GM12878 (cell line): Measurements from ENCODE around the gene CDK7. TPM values are rescaled to one million over a fixed set of nuclear protein-coding genes. Genes with fewer than 3 reads are reported as not detected.

Experiments
- ATAC-seq: fragments of 200-7000 bp; cut with Tn5 transposase; 3 replicates; pipeline ENCODE4 v1.9.1; 2020; ENCODE audit warnings: mild to moderate bottlenecking, moderate library complexity
- BruUV-seq: library from RNA; stranded (reverse); fragments of 400-500 nt; replicated peaks from 2 replicates; lab custom pipeline; 2021; lab: Mats Ljungman, UMichigan
- CTCF ChIA-PET: fragments of 300-600 bp; sonication (Branson Sonifier 250); formaldehyde crosslinking; extraction: SDS; loops from one replicate; lab custom pipeline; 2021; ENCODE audit warnings: inconsistent platforms; lab: Yijun Ruan, JAX
- POLR2A ChIA-PET: fragments of 350-600 bp; formaldehyde crosslinking; extraction: SDS; loops from one replicate; lab custom pipeline; 2021; ENCODE audit warnings: inconsistent platforms; lab: Charles Lee
- RAD21 ChIA-PET: fragments of 300-600 bp; sonication (Branson Sonifier 250); formaldehyde crosslinking; loops from one replicate; lab custom pipeline; 2023; ENCODE audit warnings: antibody characterized with exemption; ENCODE audit not compliant: unreplicated experiment; lab: Charles Lee
- SMC1A ChIA-PET: fragments of 300-600 bp; sonication (Branson Sonifier 250); formaldehyde crosslinking; loops from one replicate; lab custom pipeline; 2023; ENCODE audit not compliant: unreplicated experiment, uncharacterized antibody; lab: Charles Lee
- DNase-seq: peaks from one replicate; pipeline ENCODE4 v3.0.0-alpha.2; 2011; ENCODE audit warnings: low read depth, low spot score
- FAIRE-seq: peaks from 3 replicates; lab custom pipeline; 2011; peaks lifted over from hg19 to GRCh38; lab: Jason Lieb, UNC
- H2AFZ ChIP-seq: 2 replicates; pipeline ENCODE4 v1.6.0; 2011; ENCODE audit warnings: low read depth, low read length, control low read depth; ENCODE audit not compliant: control insufficient read depth
- H3K27ac ChIP-seq: 2 replicates; pipeline ENCODE4 v1.5.1; 2011; ENCODE audit warnings: control low read depth; ENCODE audit not compliant: control insufficient read depth, insufficient read depth
- H3K27me3 ChIP-seq, 2 experiments: replicated peaks in 1 of 2; 2 replicates each; pipeline versions ENCODE4 v1.6.0 to v1.6.1; 2011; ENCODE audit warnings: low read length in 1 of 2; ENCODE audit not compliant: control insufficient read depth in 2 of 2, insufficient read depth in 2 of 2
- H3K36me3 ChIP-seq, 2 experiments: 2 replicates each; pipeline ENCODE4 v1.5.1; 2011; ENCODE audit warnings: low read length in 1 of 2; ENCODE audit not compliant: control insufficient read depth in 2 of 2, insufficient read depth in 2 of 2
- H3K4me1 ChIP-seq: 2 replicates; pipeline ENCODE4 v1.6.1; 2011; ENCODE audit warnings: mild to moderate bottlenecking, low read length, moderate library complexity, mixed read lengths; ENCODE audit not compliant: control insufficient read depth, insufficient read depth
- H3K4me2 ChIP-seq: 2 replicates; pipeline ENCODE4 v1.6.0; 2011; ENCODE audit warnings: control low read depth; ENCODE audit not compliant: control insufficient read depth, insufficient read depth
- H3K4me3 ChIP-seq: fragments of 200-600 bp; sonication (generic); 2 replicates; pipeline ENCODE4 v1.5.1; 2016
- H3K79me2 ChIP-seq: 2 replicates; pipeline ENCODE4 v1.6.0; 2011; ENCODE audit warnings: low read length; ENCODE audit not compliant: control insufficient read depth, insufficient read depth
- H3K9ac ChIP-seq: 2 replicates; pipeline ENCODE4 v1.8.0; 2011; ENCODE audit warnings: low read length, control low read depth, mixed read lengths; ENCODE audit not compliant: control insufficient read depth, insufficient read depth
- H3K9me3 ChIP-seq: replicated peaks from 3 replicates; pipeline ENCODE4 v1.5.1; 2011; ENCODE audit warnings: mild to moderate bottlenecking, low read length; ENCODE audit not compliant: control insufficient read depth, insufficient read depth
- H4K20me1 ChIP-seq: 2 replicates; pipeline ENCODE4 v1.6.0; 2011; ENCODE audit not compliant: control insufficient read depth, insufficient read depth
- E2F8 ChIP-seq: fragments of 450-650 bp; IDR thresholded peaks from 2 replicates; pipeline ENCODE4 v1.6.1; 2018; ENCODE audit warnings: mild to moderate bottlenecking, low read depth, moderate library complexity; ENCODE audit not compliant: partially characterized antibody
- RAD21 ChIP-seq: IDR thresholded peaks from 2 replicates; pipeline ENCODE4 v1.6.1; 2011; ENCODE audit warnings: mild to moderate bottlenecking, low read depth, low read length, moderate library complexity; ENCODE audit not compliant: insufficient read depth
- WRNIP1 ChIP-seq: IDR thresholded peaks from 2 replicates; pipeline ENCODE4 v1.6.1; 2011; ENCODE audit warnings: low read depth, low read length, improper control_type of control experiment, borderline replicate concordance
- WGBS: methylation state at CpG from one replicate; pipeline ENCODE4 v1.1.6; 2016; ENCODE audit warnings: low lambda C conversion rate; ENCODE audit not compliant: insufficient replicate concordance, insufficient coverage; ENCODE audit errors: missing lambda C conversion rate; 5-methylcytosine and 5-hydroxymethylcytosine counted together
- in situ Hi-C: fragments of 300-500 bp; cut with MboI; formaldehyde crosslinking; loops from 9 replicates; pipeline ENCODE4 v1.14.3; 2018; ENCODE audit warnings: mixed read lengths
- intact Hi-C: fragments of 100-400 bp; cut with micrococcal nuclease; formaldehyde crosslinking; loops from one replicate; pipeline ENCODE4 v1.14.2; 2022; ENCODE audit not compliant: unreplicated experiment
- polyA plus RNA-seq, 11 experiments: library from polyadenylated mRNA; depleted of rRNA in 4 of 11; unstranded in 6 of 11; stranded (reverse) in 5 of 11; fragments of >200 nt; fragmentation: Nextera tagmentation in 4 of 11; fragmentation: Illumina TruSeq in 1 of 11; extraction: Ambion mirVana in 4 of 11; extraction: Trizol in 1 of 11; gene quantifications; 1 replicate in 1 of 11; 2 replicates in 10 of 11; pipeline versions ENCODE4 v1.2.1 to v1.2.3, GENCODE V29; 2011 to 2016; ENCODE audit warnings: inconsistent platforms in 2 of 11, missing spikeins in 2 of 11, low read depth in 1 of 11
- total RNA-seq, 4 experiments: library from RNA; depleted of rRNA in 3 of 4; stranded (reverse); fragments of >200 nt in 3 of 4; fragmentation: Illumina TruSeq in 1 of 4; extraction: Trizol in 1 of 4; gene quantifications; 2 replicates each; pipeline versions ENCODE4 v1.2.1 to v1.2.3, GENCODE V29; 2013 to 2021
- TF ChIP-seq, protein P1 (sequence below): fragments of 450-650 bp; IDR thresholded peaks from 2 replicates; pipeline ENCODE4 v1.6.1; 2016; ENCODE audit warnings: mild to moderate bottlenecking
- TF ChIP-seq, protein P2 (sequence below): fragments of 450-650 bp; IDR thresholded peaks from 2 replicates; pipeline ENCODE4 v1.6.1; 2016; ENCODE audit warnings: mild to moderate bottlenecking

The CDK7 gene
- total and polyA plus RNA-seq, 10 of the 15 experiments (the other 5 are each of a cell fraction or from before 2014, with no cell fraction given), result 26.0 to 93.9 (median 43.0) TPM

- POLR2A ChIA-PET, result interaction anchor here (0.6 kb wide), 1 partner anchor 79 kb away, joined by 3 read pairs; no protein-coding TSS in a partner anchor
- Histone ChIP-seq H3K36me3 (0 out of 4 replicates have a peak, but pooled peaks cover 0 to 3% of the 10 kb centered on the region in 2 experiments), H3K9ac (no peak overlapping the region), H3K4me1 (no peaks in the 10 kb centered on the region; the same call in 1 of the 2 replicates), H3K27me3 (no peaks in the 10 kb centered on the region), H3K27ac (no peak overlapping the region), H4K20me1 (no peaks in the 10 kb centered on the region), H3K4me2 (0 out of 2 replicates have a peak overlapping the region, but pooled peaks have one; percentile 7), H3K9me3 (no peaks in the 10 kb centered on the region), H2AFZ (peak overlapping the region; percentile 47), H3K4me3 (no peak overlapping the region), H3K79me2 (no peaks in the 10 kb centered on the region)
- intact Hi-C loops, result no loop called here
- FAIRE-seq (no peak), DNase-seq (no peak), ATAC-seq (peak; percentile 69)
- TF ChIP-seq WRNIP1 (no peak), RAD21 (0 out of 2 replicates have a peak, but pooled peaks have one; percentile 11)
- RAD21 ChIA-PET, result interaction anchor here (1.5 kb wide), 1 partner anchor 23 kb away, joined by 4 read pairs; the partner anchor contains the start of gene CDK7
- in situ Hi-C loops, result no loop called here
- CTCF ChIA-PET, result interaction anchor here (1.6 kb wide), 1 partner anchor 123 kb away, joined by 5 read pairs; no protein-coding TSS in a partner anchor
- SMC1A ChIA-PET, result interaction anchor here (1.6 to 1.9 kb wide), 2 partner anchors 10 to 43 kb away, joined by 3 to 4 read pairs; no protein-coding TSS in a partner anchor
- no TSS peak for BruUV-seq
- 38% methylated on average over 2 of the region's 2 CpGs for WGBS
These were observed 22.7 kb upstream of the CDK7 start for GRCh38 chr5:69212022-69212421.

GRCh38 chr5:69213513-69214215, 21.0 kb upstream of the CDK7 start:
- intact Hi-C loops (no loop called here), in situ Hi-C loops (no loop called here)
- peaks cover 10% of the 10 kb centered on the region for H3K79me2 ChIP-seq
- RAD21 ChIA-PET, result interaction anchor here (1.5 kb wide), 1 partner anchor 21 kb away, joined by 4 read pairs; the partner anchor contains the start of gene CDK7
- CTCF ChIA-PET, result interaction anchor here (1.1 kb wide), 1 partner anchor 83 kb away, joined by 3 read pairs; no protein-coding TSS in a partner anchor
- no peaks in the 10 kb centered on the region for H3K27me3 ChIP-seq
- POLR2A ChIA-PET, result interaction anchor here (1.6 kb wide), 1 partner anchor 24 kb away, joined by 4 read pairs; the partner anchor contains the start of gene CENPH
- no peaks in the 10 kb centered on the region for H4K20me1 ChIP-seq
- DNase-seq (no peak), ATAC-seq (no peak), FAIRE-seq (no peak)
- BruUV-seq, result no TSS peak
- no peak overlapping the region for H2AFZ ChIP-seq
- H3K4me2 ChIP-seq, result no peak overlapping the region
- H3K4me3 ChIP-seq, result no peak overlapping the region
- H3K36me3 ChIP-seq, result 0 out of 4 replicates have a peak, but pooled peaks cover 0 to 3% of the 10 kb centered on the region in 2 experiments
- no peak overlapping the region for H3K27ac ChIP-seq
- no peaks in the 10 kb centered on the region; the same call in 1 of the 2 replicates for H3K4me1 ChIP-seq
- SMC1A ChIA-PET, result interaction anchor here (1.6 kb wide), 1 partner anchor 45 kb away, joined by 3 read pairs; no protein-coding TSS in a partner anchor
- H3K9ac ChIP-seq, result no peak overlapping the region
- no peaks in the 10 kb centered on the region for H3K9me3 ChIP-seq
- WGBS, result 96% methylated on average over 4 of the region's 4 CpGs
- TF ChIP-seq E2F8, result no peak
- TF ChIP-seq, protein P1, sequence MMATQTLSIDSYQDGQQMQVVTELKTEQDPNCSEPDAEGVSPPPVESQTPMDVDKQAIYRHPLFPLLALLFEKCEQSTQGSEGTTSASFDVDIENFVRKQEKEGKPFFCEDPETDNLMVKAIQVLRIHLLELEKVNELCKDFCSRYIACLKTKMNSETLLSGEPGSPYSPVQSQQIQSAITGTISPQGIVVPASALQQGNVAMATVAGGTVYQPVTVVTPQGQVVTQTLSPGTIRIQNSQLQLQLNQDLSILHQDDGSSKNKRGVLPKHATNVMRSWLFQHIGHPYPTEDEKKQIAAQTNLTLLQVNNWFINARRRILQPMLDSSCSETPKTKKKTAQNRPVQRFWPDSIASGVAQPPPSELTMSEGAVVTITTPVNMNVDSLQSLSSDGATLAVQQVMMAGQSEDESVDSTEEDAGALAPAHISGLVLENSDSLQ, result no peak
- TF ChIP-seq, protein P2, sequence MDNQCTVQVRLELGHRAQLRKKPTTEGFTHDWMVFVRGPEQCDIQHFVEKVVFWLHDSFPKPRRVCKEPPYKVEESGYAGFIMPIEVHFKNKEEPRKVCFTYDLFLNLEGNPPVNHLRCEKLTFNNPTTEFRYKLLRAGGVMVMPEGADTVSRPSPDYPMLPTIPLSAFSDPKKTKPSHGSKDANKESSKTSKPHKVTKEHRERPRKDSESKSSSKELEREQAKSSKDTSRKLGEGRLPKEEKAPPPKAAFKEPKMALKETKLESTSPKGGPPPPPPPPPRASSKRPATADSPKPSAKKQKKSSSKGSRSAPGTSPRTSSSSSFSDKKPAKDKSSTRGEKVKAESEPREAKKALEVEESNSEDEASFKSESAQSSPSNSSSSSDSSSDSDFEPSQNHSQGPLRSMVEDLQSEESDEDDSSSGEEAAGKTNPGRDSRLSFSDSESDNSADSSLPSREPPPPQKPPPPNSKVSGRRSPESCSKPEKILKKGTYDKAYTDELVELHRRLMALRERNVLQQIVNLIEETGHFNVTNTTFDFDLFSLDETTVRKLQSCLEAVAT, result no peak
